IPS DF 4.7 (cell line): ENCODE measurements around the gene CFAP251.

Source experiments
- DNase-seq: peaks from one replicate; pipeline ENCODE4 v3.0.0-alpha.2; 2013; ENCODE audit warnings: low spot score; ENCODE audit errors: extremely low read depth

The CFAP251 gene

DNA sequence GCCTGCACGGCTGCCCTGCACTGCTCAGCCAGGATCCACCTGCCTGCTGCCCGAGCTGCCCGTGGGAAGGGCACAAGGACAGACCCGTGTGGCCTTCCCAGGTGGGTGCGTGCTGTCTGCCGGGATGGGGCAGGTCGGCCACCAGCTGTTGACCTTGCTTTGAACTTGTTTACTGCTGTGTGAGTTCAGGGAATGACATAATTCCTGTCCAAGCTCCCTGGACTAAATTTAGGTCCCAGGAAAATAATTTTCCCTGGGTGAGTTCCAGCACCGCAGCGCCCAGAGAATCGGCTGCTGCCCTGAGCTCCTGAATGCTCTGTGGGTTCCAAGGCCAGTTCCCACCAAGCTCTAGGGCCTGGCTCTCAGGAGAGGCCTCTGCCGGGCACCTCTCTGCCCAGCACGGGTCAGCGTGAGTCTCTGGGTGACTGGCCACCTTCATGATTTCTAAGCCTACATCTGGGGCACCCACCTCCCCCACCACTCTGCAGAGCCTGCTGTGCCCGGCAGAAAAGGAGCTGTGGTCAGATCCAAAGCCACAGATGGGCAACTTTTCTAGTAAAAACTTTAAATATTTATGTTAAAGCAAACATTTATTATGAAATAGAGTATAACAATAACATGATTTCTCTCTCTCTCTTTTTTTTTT lies 133.0 kb downstream of the CFAP251 start:
- no peak for DNase-seq

DNA sequence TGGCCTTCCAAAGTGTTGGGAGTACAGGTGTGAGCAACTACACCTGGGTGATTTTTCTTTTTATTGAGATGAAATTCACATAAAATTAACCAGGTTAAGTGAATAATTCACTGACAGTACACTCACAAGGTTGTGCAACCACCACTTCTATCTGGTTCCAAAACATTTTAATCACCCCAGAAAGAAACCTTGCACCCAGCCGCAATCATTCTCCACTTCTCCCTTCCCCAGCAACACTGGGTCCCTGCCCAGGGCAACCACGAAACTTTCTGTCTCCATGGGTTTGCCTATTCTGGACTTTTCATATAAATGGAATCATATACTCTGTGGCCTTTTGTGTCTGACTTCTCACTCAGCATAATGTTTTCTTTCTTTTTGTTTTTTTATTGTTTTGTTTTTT lies 133.9 kb downstream of the CFAP251 start:
- no peak for DNase-seq
